Type B pancreatic cell (in vitro differentiated cells): Measurements from ENCODE around the gene TMEM19. TPM values are rescaled to one million over a fixed set of nuclear protein-coding genes. Genes with fewer than 3 reads are reported as not detected.
A peak's percentile ranks its signal among the peaks of the same experiment; 100 is the strongest.

ENCODE experiments used
- DNase-seq: peaks from one replicate; pipeline ENCODE4 v3.0.0; 2021; ENCODE audit warnings: mixed read lengths; ENCODE audit not compliant: unreplicated experiment; ENCODE audit errors: extremely low spot score
- H3K27ac Mint-ChIP-seq: 2 replicates; pipeline ENCODE4 v1.8.0; 2021; ENCODE audit warnings: mild to moderate bottlenecking, mixed read lengths
- H3K27me3 Mint-ChIP-seq: 2 replicates; pipeline ENCODE4 v1.8.0; 2021; ENCODE audit warnings: mixed read lengths
- H3K36me3 Mint-ChIP-seq: 2 replicates; pipeline ENCODE4 v1.8.0; 2021; ENCODE audit warnings: mixed read lengths
- H3K4me1 Mint-ChIP-seq: one replicate; pipeline ENCODE4 v1.8.0; 2021; ENCODE audit warnings: mixed read lengths; ENCODE audit not compliant: unreplicated experiment
- H3K4me3 Mint-ChIP-seq: 2 replicates; pipeline ENCODE4 v1.8.0; 2021; ENCODE audit warnings: mild to moderate bottlenecking, mixed read lengths
- H3K9me3 Mint-ChIP-seq: 2 replicates; pipeline ENCODE4 v1.8.0; 2021; ENCODE audit warnings: mixed read lengths
- total RNA-seq: library from RNA; stranded (reverse); gene quantifications from 2 replicates; pipeline ENCODE4 v1.2.1, GENCODE V29; 2021; ENCODE audit warnings: low replicate concordance
- TF ChIP-seq, protein P1 (sequence below): fragments of 200-600 bp; sonication (generic); conservative IDR thresholded peaks from 2 replicates; pipeline ENCODE4 v1.5.0; 2021; ENCODE audit warnings: antibody characterized with exemption, mild to moderate bottlenecking

Gene TMEM19
- total RNA-seq, 1 donor from 2014 or later, result 15.3 TPM

DNA sequence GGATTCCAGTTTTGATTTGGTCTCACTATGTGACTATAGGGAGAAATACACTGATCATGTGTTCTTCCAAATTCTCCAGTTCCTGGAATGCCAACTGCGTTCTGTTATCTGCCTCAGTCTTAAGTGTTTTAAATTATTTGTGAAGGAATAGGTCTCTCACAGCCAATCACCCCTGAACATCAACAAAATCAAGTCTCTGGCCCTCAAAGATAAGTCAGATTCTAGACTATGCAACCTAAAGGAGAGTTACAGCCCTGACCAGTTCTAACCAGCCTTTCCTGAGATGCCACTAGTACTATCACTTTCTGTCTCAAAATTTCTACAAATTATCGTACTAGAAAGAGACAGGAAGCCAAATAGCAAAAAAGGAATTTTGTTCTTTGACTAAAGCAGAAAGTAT is 44.5 kb upstream of the TMEM19 start:
- Mint-ChIP-seq H3K4me1 (peaks cover 5% of the 10 kb centered on the region), H3K36me3 (peaks cover 24% of the 10 kb centered on the region), H3K27ac (peak overlapping the region; percentile 84), H3K27me3 (no peaks in the 10 kb centered on the region), H3K9me3 (no peaks in the 10 kb centered on the region), H3K4me3 (no peak overlapping the region)
- TF ChIP-seq, protein P1, sequence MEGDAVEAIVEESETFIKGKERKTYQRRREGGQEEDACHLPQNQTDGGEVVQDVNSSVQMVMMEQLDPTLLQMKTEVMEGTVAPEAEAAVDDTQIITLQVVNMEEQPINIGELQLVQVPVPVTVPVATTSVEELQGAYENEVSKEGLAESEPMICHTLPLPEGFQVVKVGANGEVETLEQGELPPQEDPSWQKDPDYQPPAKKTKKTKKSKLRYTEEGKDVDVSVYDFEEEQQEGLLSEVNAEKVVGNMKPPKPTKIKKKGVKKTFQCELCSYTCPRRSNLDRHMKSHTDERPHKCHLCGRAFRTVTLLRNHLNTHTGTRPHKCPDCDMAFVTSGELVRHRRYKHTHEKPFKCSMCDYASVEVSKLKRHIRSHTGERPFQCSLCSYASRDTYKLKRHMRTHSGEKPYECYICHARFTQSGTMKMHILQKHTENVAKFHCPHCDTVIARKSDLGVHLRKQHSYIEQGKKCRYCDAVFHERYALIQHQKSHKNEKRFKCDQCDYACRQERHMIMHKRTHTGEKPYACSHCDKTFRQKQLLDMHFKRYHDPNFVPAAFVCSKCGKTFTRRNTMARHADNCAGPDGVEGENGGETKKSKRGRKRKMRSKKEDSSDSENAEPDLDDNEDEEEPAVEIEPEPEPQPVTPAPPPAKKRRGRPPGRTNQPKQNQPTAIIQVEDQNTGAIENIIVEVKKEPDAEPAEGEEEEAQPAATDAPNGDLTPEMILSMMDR, result no peak
- DNase-seq, result no peak

DNA sequence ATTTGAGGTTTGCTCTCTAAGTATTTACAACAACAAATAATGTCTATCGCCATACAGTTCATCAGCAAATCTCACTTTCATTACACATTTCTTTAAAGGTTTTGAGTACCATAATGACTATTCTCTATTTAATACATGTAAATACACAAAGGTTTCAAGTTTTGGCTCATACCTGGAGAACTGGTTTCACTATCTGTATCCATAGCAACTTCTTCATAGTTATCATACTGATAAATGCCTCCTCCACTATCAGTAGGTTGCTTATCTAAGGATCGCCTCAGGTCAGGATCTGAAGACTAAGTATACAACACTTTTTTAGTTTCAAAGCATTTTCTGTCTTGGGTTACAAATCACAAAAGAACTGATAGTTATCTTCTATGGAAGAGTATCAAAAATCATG is 43.6 kb upstream of the TMEM19 start:
- H3K9me3 Mint-ChIP-seq, result no peaks in the 10 kb centered on the region
- peak overlapping the region; percentile 61 for H3K4me3 Mint-ChIP-seq
- peaks cover 26% of the 10 kb centered on the region for H3K36me3 Mint-ChIP-seq
- peaks cover 5% of the 10 kb centered on the region for H3K4me1 Mint-ChIP-seq
- TF ChIP-seq, protein P1, result no peak
- peak overlapping the region; percentile 84 for H3K27ac Mint-ChIP-seq
- no peaks in the 10 kb centered on the region for H3K27me3 Mint-ChIP-seq
- no peak for DNase-seq

DNA sequence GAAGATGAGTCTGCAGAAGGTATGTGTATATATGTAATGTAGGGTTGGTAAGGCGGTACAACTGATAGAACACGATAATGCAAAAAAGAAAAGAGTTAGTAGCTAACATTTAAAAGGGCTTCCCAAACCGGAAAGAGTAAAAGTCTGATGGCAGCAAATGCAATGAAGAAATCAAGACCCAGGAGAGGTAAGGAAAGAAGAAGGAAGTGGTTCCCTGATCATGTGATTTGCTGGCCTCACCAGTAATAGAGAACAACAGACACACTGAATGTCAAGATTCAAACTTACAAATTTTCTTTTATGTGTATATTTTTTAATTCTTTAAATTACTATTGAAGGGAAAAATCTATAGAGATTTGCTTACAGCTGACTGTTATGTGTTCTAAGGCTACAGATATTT is 40.6 kb upstream of the TMEM19 start:
- Mint-ChIP-seq H3K4me1 (peaks cover 5% of the 10 kb centered on the region), H3K27ac (no peak overlapping the region), H3K27me3 (no peaks in the 10 kb centered on the region), H3K4me3 (no peak overlapping the region), H3K9me3 (no peaks in the 10 kb centered on the region), H3K36me3 (peaks cover 24% of the 10 kb centered on the region)
- no peak for DNase-seq
- TF ChIP-seq, protein P1, result no peak

DNA sequence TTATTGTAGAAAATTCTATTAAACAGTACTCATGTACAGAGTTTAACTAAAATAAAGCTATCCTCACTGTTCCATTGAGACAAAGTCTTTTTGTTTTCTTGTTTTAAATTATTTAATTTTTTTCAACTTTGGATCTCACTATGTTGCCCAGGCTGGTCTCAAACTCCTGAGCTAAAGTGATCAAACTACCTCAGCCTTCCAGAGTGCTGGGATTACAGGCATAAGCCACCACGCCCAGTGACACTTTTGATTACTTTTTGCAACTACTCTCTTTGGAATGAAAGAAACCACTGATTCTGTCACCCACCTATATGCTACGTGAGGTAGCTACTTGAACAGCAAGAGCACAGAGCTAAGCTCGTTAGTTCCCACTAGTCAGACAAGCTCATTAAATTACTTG is 39.4 kb upstream of the TMEM19 start:
- no peaks in the 10 kb centered on the region for H3K27me3 Mint-ChIP-seq
- H3K4me3 Mint-ChIP-seq, result no peak overlapping the region
- no peaks in the 10 kb centered on the region for H3K9me3 Mint-ChIP-seq
- TF ChIP-seq, protein P1, result no peak
- no peak overlapping the region for H3K27ac Mint-ChIP-seq
- peaks cover 32% of the 10 kb centered on the region for H3K36me3 Mint-ChIP-seq
- DNase-seq, result no peak
- H3K4me1 Mint-ChIP-seq, result peaks cover 5% of the 10 kb centered on the region

DNA sequence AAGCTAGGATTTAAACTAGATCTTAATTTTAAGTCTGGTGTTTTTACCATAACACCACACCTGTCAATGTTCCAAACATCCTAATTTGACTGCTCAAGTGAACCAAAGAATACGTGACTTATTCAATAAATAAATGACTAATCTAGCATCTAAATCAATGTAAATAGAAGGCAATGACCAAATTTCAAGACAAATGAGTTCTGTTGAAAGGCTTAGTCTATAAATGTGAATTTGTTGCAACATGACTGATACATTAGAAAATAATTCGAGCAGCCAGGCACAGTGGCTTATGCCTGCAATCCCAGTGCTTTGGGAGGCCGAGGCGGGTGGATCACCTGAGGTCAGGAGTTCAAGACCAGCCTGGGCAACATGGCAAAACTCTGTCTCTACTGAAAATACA is 37.3 kb upstream of the TMEM19 start:
- Mint-ChIP-seq H3K9me3 (no peaks in the 10 kb centered on the region), H3K4me3 (no peak overlapping the region), H3K36me3 (peaks cover 23% of the 10 kb centered on the region), H3K4me1 (no peaks in the 10 kb centered on the region), H3K27me3 (no peaks in the 10 kb centered on the region), H3K27ac (no peak overlapping the region)
- TF ChIP-seq, protein P1, result no peak
- DNase-seq, result no peak

DNA sequence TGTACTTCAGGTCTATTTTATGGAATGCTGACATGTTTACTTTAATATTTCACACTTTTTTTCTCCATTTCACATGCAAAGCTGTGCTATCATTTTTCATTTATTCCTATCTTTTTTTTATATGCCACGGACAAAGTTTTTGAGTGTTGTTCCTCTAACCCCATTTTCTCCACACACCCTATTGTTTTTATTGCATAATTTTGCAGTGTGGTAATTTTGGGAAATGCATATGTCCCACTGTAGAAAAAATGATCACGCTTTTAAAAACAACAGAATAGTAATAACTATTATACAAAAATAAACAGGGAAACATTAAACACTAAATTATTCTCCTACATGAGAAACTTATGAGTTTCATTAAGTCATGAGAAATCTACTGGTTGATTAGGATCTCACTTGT is 36.5 kb upstream of the TMEM19 start:
- Mint-ChIP-seq H3K9me3 (no peaks in the 10 kb centered on the region), H3K27ac (no peak overlapping the region), H3K27me3 (no peaks in the 10 kb centered on the region), H3K36me3 (peaks cover 18% of the 10 kb centered on the region), H3K4me1 (no peaks in the 10 kb centered on the region), H3K4me3 (no peak overlapping the region)
- TF ChIP-seq, protein P1, result no peak
- no peak for DNase-seq
